Stimulated activated CD8-positive, alpha-beta memory T cell treated with anti-CD3 and anti-CD28 coated beads, Interleukin-4, amount 100 ng/mL, for 4 hours (primary cell): ENCODE data around the gene DLG5.
"Not testable (repeated sequence)": the region's sequence is repeated elsewhere in the genome, so short reads cannot be mapped to it uniquely, and the experiment has no call there.

Experiments
- DNase-seq, 2 donors: peaks; one replicate each; pipeline ENCODE4 v3.0.0-alpha.2; 2020; ENCODE audit warnings: low read depth in 2 of 2, low spot score in 1 of 2

DLG5 gene

DNA sequence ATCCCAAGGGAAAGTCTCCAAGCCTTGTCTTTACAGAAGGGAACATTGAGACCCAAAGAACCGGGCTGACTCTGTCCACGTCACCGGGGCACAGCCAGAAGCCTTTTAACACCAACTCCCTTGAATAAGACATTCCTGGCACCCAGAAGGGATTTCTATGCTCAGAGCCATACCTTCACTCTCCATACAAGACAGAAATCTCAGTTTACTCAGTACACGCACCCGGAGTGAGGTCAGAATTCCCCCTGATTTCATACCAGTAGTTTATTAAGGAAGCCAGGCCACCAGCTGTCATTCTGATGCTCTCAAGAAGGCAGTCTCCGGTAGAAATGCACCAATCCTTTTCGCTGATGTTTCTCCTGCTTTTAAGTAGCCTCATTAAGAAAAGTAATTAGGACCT, 154.7 kb downstream of the DLG5 start:
- DNase-seq = no peak

DNA sequence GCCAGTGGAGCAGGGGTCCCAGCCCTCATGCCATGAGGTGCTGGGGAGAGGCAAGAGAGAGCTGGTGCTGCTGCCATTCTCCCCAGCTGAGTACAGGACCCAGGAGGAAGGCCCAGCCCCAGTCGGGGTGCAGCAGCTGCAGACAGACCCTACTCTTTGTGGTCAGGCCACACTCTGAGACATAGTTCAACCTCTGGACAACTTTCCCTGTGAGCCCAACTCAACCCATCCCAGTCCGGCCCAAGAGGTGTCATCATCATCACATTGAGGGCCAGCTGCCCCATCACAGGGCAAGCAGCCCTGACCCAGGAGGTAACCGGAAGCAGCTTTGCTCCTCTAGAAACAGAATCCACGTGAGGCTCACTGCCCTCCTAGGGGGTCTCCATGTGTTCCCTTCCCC, 155.1 kb downstream of the DLG5 start:
- DNase-seq = no peak

DNA sequence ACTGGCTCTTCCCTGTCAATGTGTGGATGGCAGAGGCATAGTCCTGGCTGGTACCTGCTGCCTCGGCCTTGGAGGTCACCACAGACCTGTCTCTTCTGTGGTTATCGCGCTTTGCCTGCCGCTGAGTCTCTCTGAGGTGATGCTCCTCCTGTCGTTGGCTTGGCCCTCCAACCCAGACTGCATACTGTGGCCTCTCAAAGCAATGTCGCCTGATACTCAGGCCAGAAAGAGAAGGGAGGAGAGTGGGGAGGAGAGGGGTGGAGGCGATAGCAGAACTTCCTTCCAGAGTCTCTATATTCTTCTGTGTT, 155.7 kb downstream of the DLG5 start:
- no peak for DNase-seq

DNA sequence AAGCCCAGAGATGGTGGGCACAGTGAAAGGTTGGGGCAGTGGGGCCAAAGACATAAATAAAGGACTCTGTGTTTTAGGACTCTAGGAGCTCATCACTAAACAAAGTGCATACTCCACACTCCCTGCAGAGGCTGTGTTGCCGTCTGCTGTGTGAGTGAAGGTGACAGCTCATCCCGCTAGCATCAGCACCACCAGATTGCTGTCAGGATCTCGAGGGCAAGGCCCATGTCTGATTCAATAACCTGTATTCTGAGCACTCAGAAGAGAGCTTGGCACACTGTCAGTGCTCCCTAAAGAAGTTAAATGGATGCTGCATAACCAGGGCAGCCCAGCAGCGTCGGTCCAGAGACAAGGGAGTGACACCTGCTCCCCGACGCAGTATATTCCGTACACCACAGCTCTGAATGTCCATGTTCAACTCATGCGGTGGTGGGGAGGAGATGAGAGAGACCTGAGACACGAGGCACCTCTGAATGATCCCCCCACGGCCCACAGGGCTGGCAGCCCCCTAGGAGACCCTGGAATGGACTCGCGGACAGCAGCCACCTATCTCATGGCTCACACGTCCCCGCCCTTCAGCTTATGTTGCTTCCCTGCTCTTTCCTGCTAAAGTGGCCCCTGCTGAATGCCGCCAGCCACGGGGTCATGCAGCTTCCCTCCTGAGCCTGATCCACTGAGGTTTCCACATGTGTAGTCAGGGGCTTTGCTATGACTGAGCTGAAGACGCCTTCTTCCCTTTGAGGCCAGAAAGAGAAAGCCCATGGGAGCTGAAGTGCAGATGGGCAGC, 156.3 kb downstream of the DLG5 start:
- no peak for DNase-seq

GRCh38 chr10:77768039-77768438, 158.5 kb downstream of the DLG5 start:
- no peak for DNase-seq

- no peak for DNase-seq
Observed at GRCh38 chr10:77763453-77764430, 162.8 kb downstream of the DLG5 start.

DNA sequence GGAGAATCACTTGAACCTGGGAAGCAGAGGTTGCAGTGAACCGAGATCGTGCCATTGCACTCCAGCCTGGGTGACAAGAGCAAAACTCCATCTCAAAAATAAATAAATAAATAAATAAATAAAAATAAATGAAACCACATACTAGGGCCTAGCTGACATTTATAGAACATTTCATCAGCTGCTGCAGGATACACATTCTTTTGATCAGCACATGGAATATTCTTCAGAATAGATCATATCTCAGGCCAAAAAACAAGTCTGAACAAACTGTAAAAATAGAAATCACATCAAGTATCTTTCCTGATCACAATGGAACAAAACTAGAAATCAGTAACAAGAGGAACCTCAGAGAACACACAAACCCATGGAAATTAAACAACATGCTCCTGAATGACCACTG, 168.1 kb downstream of the DLG5 start:
- DNase-seq = not testable (repeated sequence)

- DNase-seq = no peak
Observed at GRCh38 chr10:77756319-77757232, 170.0 kb downstream of the DLG5 start.

DNA sequence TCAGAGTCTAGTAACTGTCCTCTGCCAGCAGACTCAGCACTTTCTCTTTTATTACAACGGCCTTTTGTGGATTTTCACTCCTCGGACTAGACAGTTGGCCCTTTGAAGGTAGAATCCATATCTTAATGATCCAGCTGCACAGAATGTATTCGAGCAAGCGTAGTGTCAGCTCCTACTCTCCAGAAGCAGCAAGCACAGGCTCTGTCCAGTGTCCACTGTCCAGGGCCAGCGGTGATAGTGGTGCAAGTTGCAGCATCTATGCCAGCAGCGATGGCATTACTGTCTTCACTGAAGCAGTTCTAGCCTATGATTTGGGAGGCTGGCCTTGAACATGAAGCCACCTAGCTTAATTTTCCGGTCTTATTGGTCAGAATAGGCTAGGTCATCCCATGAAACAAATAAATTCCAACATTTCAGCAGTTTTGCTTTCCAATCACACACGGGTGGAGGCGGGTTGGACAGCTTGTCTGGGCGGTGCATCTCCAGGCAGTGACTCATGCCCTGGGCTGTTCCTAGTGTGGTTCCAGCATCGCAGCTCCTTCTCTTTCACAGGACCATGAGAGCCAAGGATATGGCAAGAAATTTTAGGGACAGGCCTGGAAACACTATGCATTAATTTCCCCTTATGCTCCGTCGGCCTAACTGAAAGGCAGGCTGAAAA, 180.4 kb downstream of the DLG5 start:
- DNase-seq = no peak

- DNase-seq = no peak
Observed at GRCh38 chr10:77744245-77744644, 182.3 kb downstream of the DLG5 start.

- DNase-seq = no peak
Observed at GRCh38 chr10:77742172-77742571, 184.4 kb downstream of the DLG5 start.

GRCh38 chr10:77741746-77742145, 184.8 kb downstream of the DLG5 start:
- no peak for DNase-seq
